Vagina (tissue), 2 donors: ENCODE data around the gene FADS1. TPM values are rescaled to one million over a fixed set of nuclear protein-coding genes. Genes with fewer than 3 reads are reported as not detected.

Experiments used
- DNase-seq, 2 donors: peaks; one replicate each; pipeline ENCODE4 v3.0.0-alpha.2; 2017; ENCODE audit errors: extremely low spot score in 2 of 2
- H3K27ac ChIP-seq: fragments of 200-600 bp; sonication (generic); one replicate; pipeline ENCODE4 v1.5.1; 2019
- H3K27me3 ChIP-seq: fragments of 200-600 bp; sonication (generic); one replicate; pipeline ENCODE4 v1.5.1; 2019
- H3K36me3 ChIP-seq, 2 donors: fragments of 200-600 bp; sonication (generic); one replicate each; pipeline ENCODE4 v1.5.1; 2017 to 2019
- H3K4me1 ChIP-seq: fragments of 200-600 bp; sonication (generic); one replicate; pipeline ENCODE4 v1.5.1; 2019
- H3K4me3 ChIP-seq, 2 donors: fragments of 200-600 bp; sonication (generic); 1 replicate in 1 of 2; 2 replicates in 1 of 2; pipeline ENCODE4 v1.5.1; 2016 to 2019
- H3K9me3 ChIP-seq: fragments of 200-600 bp; sonication (generic); one replicate; pipeline ENCODE4 v1.5.1; 2019
- POLR2A ChIP-seq, 2 donors: fragments of 450-650 bp; IDR thresholded peaks; one replicate each; pipeline ENCODE4 v1.6.1; 2017; ENCODE audit warnings: antibody characterized with exemption in 2 of 2, mild to moderate bottlenecking in 2 of 2, moderate library complexity in 2 of 2
- POLR2AphosphoS5 ChIP-seq, 2 donors: sonication (generic); formaldehyde crosslinking; IDR thresholded peaks; one replicate each; pipeline ENCODE4 v1.9.0; 2017; ENCODE audit warnings: antibody characterized with exemption in 2 of 2, mild to moderate bottlenecking in 2 of 2, low read depth in 1 of 2; ENCODE audit not compliant: insufficient read depth in 1 of 2
- intact Hi-C: fragments of 100-400 bp; cut with DNase I; formaldehyde crosslinking; loops from one replicate; pipeline ENCODE4 v1.15.1; 2023
- total RNA-seq: library from RNA; depleted of rRNA; stranded (reverse); fragments of >200 nt; gene quantifications from one replicate; pipeline ENCODE4 v1.2.3, GENCODE V29; 2016
- TF ChIP-seq, protein P1 (sequence below), 3 experiments: fragments of 450-650 bp in 2 of 3; fragments of 200-600 bp in 1 of 3; sonication (generic) in 1 of 3; IDR thresholded peaks; one replicate each; pipeline ENCODE4 v1.5.1; 2017 to 2019; ENCODE audit warnings: antibody characterized with exemption in 3 of 3, mild to moderate bottlenecking in 2 of 3, moderate library complexity in 2 of 3

Gene FADS1
- total RNA-seq, 1 donor from 2014 or later = 9.8 TPM

DNA sequence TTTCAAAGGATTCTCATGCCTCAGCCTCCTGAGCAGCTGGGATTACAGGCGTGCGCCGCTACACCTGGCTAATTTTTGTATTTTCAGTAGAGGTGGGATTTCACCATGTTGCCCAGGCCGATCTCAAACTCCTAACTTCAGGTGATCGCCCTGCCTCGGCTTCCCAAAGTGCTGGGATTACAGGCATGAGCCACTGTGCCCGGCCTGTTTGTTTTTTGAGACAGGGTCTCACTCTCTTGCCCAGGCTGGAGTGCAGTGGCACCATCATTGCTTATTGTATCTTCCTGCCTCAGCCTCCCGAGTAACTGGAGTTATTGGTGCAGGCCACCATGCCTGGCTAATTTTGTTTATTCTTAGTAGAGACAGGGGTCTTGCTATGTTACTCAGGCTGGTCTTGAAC lies 19.4 kb upstream of the FADS1 start:
- Histone ChIP-seq H3K27me3 (no peaks in the 10 kb centered on the region), H3K4me1 (peaks cover 42% of the 10 kb centered on the region), H3K36me3 (peaks cover 0 to 7% of the 10 kb centered on the region in 2 donors), H3K4me3 (no peak overlapping the region), H3K9me3 (no peaks in the 10 kb centered on the region), H3K27ac (peak overlapping the region; percentile 48)
- TF ChIP-seq, protein P1, sequence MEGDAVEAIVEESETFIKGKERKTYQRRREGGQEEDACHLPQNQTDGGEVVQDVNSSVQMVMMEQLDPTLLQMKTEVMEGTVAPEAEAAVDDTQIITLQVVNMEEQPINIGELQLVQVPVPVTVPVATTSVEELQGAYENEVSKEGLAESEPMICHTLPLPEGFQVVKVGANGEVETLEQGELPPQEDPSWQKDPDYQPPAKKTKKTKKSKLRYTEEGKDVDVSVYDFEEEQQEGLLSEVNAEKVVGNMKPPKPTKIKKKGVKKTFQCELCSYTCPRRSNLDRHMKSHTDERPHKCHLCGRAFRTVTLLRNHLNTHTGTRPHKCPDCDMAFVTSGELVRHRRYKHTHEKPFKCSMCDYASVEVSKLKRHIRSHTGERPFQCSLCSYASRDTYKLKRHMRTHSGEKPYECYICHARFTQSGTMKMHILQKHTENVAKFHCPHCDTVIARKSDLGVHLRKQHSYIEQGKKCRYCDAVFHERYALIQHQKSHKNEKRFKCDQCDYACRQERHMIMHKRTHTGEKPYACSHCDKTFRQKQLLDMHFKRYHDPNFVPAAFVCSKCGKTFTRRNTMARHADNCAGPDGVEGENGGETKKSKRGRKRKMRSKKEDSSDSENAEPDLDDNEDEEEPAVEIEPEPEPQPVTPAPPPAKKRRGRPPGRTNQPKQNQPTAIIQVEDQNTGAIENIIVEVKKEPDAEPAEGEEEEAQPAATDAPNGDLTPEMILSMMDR (IDR thresholded peaks at IDR 0.05) = no peak
- TF ChIP-seq POLR2AphosphoS5 (IDR thresholded peaks at IDR 0.05; ENCODE audit: insufficient read depth in 1 of 2, low read depth in 1 of 2) = no peak
- TF ChIP-seq POLR2A (IDR thresholded peaks at IDR 0.05) = no peak
- DNase-seq = no peak
- intact Hi-C loops = no loop called here

DNA sequence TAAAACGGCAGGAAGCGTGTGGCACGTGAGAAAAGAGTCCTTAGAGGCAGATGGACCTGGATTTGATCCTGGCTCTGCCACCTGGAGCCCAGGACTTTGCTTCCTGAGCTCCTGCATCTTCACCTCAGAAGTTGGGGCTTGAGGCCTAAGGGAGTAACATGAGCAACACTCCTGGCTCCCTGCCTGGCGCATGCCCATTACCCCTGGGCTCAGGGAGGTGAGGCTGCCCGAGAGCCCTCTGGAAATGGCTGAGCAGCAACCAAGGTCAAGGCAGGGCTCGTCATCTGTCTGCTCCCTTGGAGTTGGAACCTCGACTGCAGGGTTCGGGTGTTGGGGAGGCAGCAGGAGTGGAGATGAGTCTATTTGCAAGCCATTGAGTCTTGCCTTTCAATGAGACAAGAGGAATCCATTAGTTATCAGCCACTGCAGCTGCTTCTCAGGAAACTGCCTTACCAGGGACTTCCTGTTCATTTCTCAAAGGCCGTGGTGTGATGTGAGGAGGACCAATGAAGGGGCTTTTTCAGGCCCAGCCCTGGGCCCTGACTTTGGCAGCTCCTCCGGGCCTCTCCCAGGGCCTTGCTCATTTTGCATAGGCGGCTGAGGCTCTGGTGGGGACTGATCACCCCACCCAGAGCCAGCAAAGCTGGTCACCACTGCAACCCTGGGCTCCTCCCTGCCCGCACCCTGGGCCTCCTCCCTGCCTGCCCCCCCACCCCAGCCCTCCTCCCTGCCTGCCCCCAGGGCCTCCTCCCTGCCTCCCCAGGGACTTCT lies 17.7 kb upstream of the FADS1 start:
- intact Hi-C loops = no loop called here
- Histone ChIP-seq H3K9me3 (no peaks in the 10 kb centered on the region), H3K27me3 (no peaks in the 10 kb centered on the region), H3K4me1 (peaks cover 50% of the 10 kb centered on the region), H3K4me3 (no peak overlapping the region), H3K27ac (peak overlapping the region; percentile 76), H3K36me3 (no peaks in the 10 kb centered on the region)
- DNase-seq = no peak
- TF ChIP-seq POLR2AphosphoS5 (IDR thresholded peaks at IDR 0.05; ENCODE audit: insufficient read depth in 1 of 2, low read depth in 1 of 2) = peak in 1 of 2 donors; percentile 22
- TF ChIP-seq POLR2A (IDR thresholded peaks at IDR 0.05) = no peak

DNA sequence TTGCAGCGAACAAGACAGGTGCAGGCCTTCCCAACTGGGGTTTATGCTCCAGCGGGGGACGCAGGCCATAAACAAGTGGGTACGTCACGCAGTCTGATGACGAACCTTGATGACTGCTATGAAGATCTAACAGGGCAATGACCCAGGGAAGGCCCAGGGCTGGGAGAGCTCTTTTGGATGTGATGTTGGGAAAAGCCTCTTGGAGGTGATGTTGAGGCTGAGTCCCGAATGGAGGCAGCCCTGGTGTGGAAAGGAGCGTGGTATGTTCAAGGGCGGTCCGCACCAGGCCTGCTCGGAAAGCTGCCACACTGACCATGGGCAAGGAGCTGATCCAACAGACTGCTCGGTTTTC lies 17.1 kb upstream of the FADS1 start:
- no peak overlapping the region for H3K4me3 ChIP-seq
- DNase-seq = no peak
- intact Hi-C loops = no loop called here
- peak overlapping the region; percentile 76 for H3K27ac ChIP-seq
- H3K27me3 ChIP-seq = no peaks in the 10 kb centered on the region
- no peaks in the 10 kb centered on the region for H3K36me3 ChIP-seq
- TF ChIP-seq POLR2A (IDR thresholded peaks at IDR 0.05) = no peak
- H3K9me3 ChIP-seq = no peaks in the 10 kb centered on the region
- H3K4me1 ChIP-seq = peaks cover 56% of the 10 kb centered on the region

DNA sequence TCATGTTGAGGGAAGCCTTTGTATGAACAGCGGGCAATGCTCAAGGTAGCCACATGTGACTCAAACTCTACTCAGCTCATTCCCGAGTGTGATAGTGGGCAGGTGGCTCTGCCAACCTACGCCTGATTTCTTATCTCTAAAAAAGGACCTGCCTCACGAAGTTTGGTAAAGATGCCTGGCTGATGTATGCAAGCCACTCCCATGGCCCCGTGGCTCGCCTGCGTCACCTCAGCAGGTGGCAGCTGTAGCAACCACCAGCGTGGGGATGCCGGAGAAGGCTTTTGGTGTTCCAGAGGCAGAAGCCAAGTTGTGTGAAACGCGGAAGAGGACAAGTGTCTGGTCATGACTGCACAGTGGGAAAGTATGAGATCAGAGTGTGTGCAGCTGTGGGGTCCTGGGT lies 16.7 kb upstream of the FADS1 start:
- no peaks in the 10 kb centered on the region for H3K27me3 ChIP-seq
- H3K4me1 ChIP-seq = peaks cover 60% of the 10 kb centered on the region
- no peak overlapping the region for H3K27ac ChIP-seq
- intact Hi-C loops = no loop called here
- H3K36me3 ChIP-seq = no peaks in the 10 kb centered on the region
- DNase-seq = no peak
- TF ChIP-seq POLR2A (IDR thresholded peaks at IDR 0.05) = no peak
- TF ChIP-seq, protein P1 (IDR thresholded peaks at IDR 0.05) = no peak
- no peak for TF ChIP-seq POLR2AphosphoS5 (IDR thresholded peaks at IDR 0.05; ENCODE audit: insufficient read depth in 1 of 2, low read depth in 1 of 2)
- H3K4me3 ChIP-seq = no peak overlapping the region
- no peaks in the 10 kb centered on the region for H3K9me3 ChIP-seq

DNA sequence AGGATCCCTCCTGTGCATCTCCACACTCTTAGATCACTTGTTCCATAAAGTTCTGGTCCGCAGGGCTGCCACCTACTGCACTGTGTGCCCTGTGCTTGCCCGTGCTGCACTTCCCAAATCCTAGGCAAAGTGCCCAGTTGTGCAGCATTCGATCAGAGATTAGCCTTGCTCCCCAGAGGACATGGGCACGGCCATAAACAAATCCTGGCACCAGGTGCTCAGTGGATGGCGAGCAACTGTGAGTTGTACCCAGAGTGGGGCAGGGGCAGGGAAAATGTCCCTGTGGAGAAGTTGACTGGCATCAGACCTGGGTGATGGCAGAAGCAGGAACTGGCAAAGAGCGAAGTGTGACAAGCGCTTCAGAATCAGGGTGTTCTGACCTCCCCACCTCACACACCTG lies 16.0 kb upstream of the FADS1 start:
- H3K4me3 ChIP-seq = no peak overlapping the region
- TF ChIP-seq POLR2AphosphoS5 (IDR thresholded peaks at IDR 0.05; ENCODE audit: insufficient read depth in 1 of 2, low read depth in 1 of 2) = no peak
- TF ChIP-seq, protein P1 (IDR thresholded peaks at IDR 0.05) = no peak
- TF ChIP-seq POLR2A (IDR thresholded peaks at IDR 0.05) = no peak
- H3K4me1 ChIP-seq = peaks cover 67% of the 10 kb centered on the region
- no peaks in the 10 kb centered on the region for H3K27me3 ChIP-seq
- H3K27ac ChIP-seq = peak overlapping the region; percentile 78
- no peaks in the 10 kb centered on the region for H3K9me3 ChIP-seq
- intact Hi-C loops = no loop called here
- no peak for DNase-seq
- H3K36me3 ChIP-seq = no peaks in the 10 kb centered on the region

DNA sequence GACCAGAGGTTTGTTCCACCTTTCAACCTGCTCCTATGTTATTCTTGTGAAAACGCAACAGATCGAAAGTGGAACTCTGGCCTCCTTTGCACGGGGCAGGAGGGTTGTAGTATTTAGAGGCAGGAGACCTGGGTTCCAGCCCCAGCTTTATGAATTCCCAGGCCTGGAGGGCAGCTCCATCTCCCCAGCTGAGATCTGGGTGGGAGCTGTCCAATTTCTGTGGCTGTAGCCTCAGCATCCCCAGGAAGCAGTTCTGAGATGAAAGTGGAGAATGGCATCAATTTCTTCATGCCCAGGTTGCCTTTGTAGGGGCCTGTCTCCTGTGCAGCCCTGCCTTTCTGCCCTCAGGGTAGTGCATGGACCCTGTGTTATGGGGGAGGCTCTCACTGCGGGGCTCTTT lies 15.4 kb upstream of the FADS1 start:
- H3K4me1 ChIP-seq = peaks cover 73% of the 10 kb centered on the region
- H3K36me3 ChIP-seq = no peaks in the 10 kb centered on the region

More for the DNA sequence above, 15.4 kb upstream of the FADS1 start:
- Histone ChIP-seq H3K4me3 (no peak overlapping the region), H3K27me3 (no peaks in the 10 kb centered on the region), H3K9me3 (no peaks in the 10 kb centered on the region), H3K27ac (peak overlapping the region; percentile 78)
- no peak for DNase-seq
- TF ChIP-seq POLR2AphosphoS5 (IDR thresholded peaks at IDR 0.05; ENCODE audit: insufficient read depth in 1 of 2, low read depth in 1 of 2) (no peak), POLR2A (IDR thresholded peaks at IDR 0.05) (no peak)
- TF ChIP-seq, protein P1 (IDR thresholded peaks at IDR 0.05) = no peak
- intact Hi-C loops = no loop called here
